ENCODE results near the gene RPTN. TPM values are rescaled to one million over a fixed set of nuclear protein-coding genes. Genes with fewer than 3 reads are reported as not detected.

Gene RPTN, protein sequence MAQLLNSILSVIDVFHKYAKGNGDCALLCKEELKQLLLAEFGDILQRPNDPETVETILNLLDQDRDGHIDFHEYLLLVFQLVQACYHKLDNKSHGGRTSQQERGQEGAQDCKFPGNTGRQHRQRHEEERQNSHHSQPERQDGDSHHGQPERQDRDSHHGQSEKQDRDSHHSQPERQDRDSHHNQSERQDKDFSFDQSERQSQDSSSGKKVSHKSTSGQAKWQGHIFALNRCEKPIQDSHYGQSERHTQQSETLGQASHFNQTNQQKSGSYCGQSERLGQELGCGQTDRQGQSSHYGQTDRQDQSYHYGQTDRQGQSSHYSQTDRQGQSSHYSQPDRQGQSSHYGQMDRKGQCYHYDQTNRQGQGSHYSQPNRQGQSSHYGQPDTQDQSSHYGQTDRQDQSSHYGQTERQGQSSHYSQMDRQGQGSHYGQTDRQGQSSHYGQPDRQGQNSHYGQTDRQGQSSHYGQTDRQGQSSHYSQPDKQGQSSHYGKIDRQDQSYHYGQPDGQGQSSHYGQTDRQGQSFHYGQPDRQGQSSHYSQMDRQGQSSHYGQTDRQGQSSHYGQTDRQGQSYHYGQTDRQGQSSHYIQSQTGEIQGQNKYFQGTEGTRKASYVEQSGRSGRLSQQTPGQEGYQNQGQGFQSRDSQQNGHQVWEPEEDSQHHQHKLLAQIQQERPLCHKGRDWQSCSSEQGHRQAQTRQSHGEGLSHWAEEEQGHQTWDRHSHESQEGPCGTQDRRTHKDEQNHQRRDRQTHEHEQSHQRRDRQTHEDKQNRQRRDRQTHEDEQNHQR
- total RNA-seq, result not detected in 2 replicates

DNA sequence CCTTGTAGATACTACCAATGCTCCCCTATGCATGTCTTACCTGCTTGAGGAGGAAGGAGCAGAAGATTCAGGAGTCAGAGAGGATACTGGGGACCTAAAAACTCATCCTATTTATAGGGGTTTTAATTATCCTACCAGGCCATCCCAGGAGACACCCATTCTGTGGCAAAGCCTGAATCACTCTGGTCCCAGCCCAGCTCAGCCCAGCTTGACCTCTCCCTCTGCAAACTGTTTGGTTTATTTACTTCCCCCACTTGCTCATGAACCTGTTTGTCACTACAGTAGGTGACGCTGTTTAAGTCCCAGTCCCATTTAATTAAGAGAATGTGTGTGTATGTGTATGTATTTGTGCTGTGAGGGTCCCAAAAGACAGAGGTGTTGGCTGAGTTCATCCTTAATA, at the start of gene RPTN:
Gene RPTN, minus strand, starts transcription at position 85 of the 400 bp plus-strand sequence. CDS start 1,339 bp downstream, outside the sequence.

DNA sequence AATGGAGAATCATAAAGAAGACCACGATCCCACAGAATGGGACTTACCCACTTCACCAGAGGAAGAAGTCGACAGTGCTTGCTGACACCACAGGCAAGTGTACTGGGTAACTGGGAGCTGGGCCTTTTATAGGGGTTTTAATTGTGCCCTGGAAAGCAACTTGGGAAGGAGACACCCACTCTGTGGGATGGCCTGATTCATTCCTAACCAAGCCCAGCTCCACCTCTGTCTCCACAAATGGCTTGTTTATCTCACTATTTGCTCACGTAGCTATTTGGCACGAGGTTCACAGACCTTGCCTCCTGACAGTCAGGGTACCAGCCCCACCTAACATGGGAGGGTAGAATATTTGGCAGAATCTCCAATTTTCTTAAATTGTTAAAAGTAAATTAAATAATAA, 43.7 kb downstream of the RPTN start, which contains the start of gene TCHH:
Gene TCHH, minus strand, starts transcription at position 101 of the 400 bp plus-strand sequence. CDS start 1,364 bp downstream, outside the sequence.

Other genes starting within 250 kb of the RPTN start
- gene THEM4, start 249.7 kb downstream of the RPTN start, total RNA-seq, result 12.5 and 17.3 TPM in 2 replicates
- 179 and 260 TPM in 2 replicates for gene S100A10, start 165.4 kb downstream of the RPTN start, total RNA-seq
- gene S100A11, start 122.2 kb downstream of the RPTN start, total RNA-seq, result 476 and 523 TPM in 2 replicates
- gene TCHHL1, start 70.2 kb downstream of the RPTN start, total RNA-seq, result not detected in 2 replicates
- not detected in 2 replicates for gene TCHH, start 43.8 kb downstream of the RPTN start, total RNA-seq
- gene HRNR, start 65.0 kb upstream of the RPTN start, total RNA-seq, result not detected in 2 replicates
- not detected in 2 replicates for gene FLG, start 166.0 kb upstream of the RPTN start, total RNA-seq
- not detected in 2 replicates for gene FLG2, start 200.8 kb upstream of the RPTN start, total RNA-seq